Duodenal mucosa (tissue), 2 donors: ENCODE measurements around the gene INF2.
A peak's percentile ranks its signal among the peaks of the same experiment; 100 is the strongest.

Experiments used
- H3K27ac ChIP-seq: one replicate; pipeline ENCODE4 v1.7.0; 2013; ENCODE audit warnings: low read depth, low read length
- H3K27me3 ChIP-seq, 2 donors: one replicate each; pipeline ENCODE4 v1.7.0; 2013; ENCODE audit warnings: low read length in 2 of 2, control low read depth in 1 of 2; ENCODE audit not compliant: insufficient read depth in 2 of 2, control insufficient read depth in 1 of 2
- H3K36me3 ChIP-seq, 2 donors: one replicate each; pipeline ENCODE4 v1.7.0; 2013; ENCODE audit warnings: low read length in 2 of 2, control low read depth in 1 of 2; ENCODE audit not compliant: insufficient read depth in 2 of 2, control insufficient read depth in 1 of 2
- H3K4me1 ChIP-seq, 2 donors: one replicate each; pipeline ENCODE4 v1.7.0; 2013; ENCODE audit warnings: low read length in 2 of 2, control low read depth in 1 of 2; ENCODE audit not compliant: insufficient read depth in 2 of 2, control insufficient read depth in 1 of 2
- H3K4me3 ChIP-seq, 2 donors: one replicate each; pipeline ENCODE4 v1.7.0; 2013; ENCODE audit warnings: low read length in 2 of 2, low read depth in 1 of 2
- H3K9ac ChIP-seq, 2 donors: one replicate each; pipeline ENCODE4 v1.7.0; 2013; ENCODE audit warnings: low read length in 2 of 2, low read depth in 1 of 2
- H3K9me3 ChIP-seq, 2 donors: one replicate each; pipeline ENCODE4 v1.7.0; 2013; ENCODE audit warnings: low read length in 2 of 2, control low read depth in 1 of 2; ENCODE audit not compliant: control insufficient read depth in 1 of 2

Gene INF2

GRCh38 chr14:104676694-104677511 is 12.5 kb upstream of the INF2 start:
- peak overlapping the region; percentile 73 to 79 for H3K4me3 ChIP-seq
- H3K4me1 ChIP-seq = peaks cover 46 to 47% of the 10 kb centered on the region in 2 donors
- no peaks in the 10 kb centered on the region for H3K9me3 ChIP-seq
- peak overlapping the region; percentile 62 to 80 for H3K9ac ChIP-seq
- no peaks in the 10 kb centered on the region for H3K27me3 ChIP-seq
- H3K36me3 ChIP-seq = no peaks in the 10 kb centered on the region
- H3K27ac ChIP-seq = peak overlapping the region; percentile 74

GRCh38 chr14:104677512-104678332 is 11.7 kb upstream of the INF2 start:
- H3K36me3 ChIP-seq = no peaks in the 10 kb centered on the region
- peaks cover 54 to 56% of the 10 kb centered on the region in 2 donors for H3K4me1 ChIP-seq
- H3K27ac ChIP-seq = peak overlapping the region; percentile 74
- no peaks in the 10 kb centered on the region for H3K9me3 ChIP-seq
- H3K9ac ChIP-seq = peak overlapping the region; percentile 62 to 80
- peak overlapping the region; percentile 73 to 79 for H3K4me3 ChIP-seq
- no peaks in the 10 kb centered on the region for H3K27me3 ChIP-seq

- H3K27ac ChIP-seq = peak overlapping the region; percentile 74
- peak overlapping the region; percentile 62 to 80 for H3K9ac ChIP-seq
- H3K4me3 ChIP-seq = peak overlapping the region; percentile 73 to 79
- peaks cover 56 to 57% of the 10 kb centered on the region in 2 donors for H3K4me1 ChIP-seq
- H3K27me3 ChIP-seq = no peaks in the 10 kb centered on the region
- no peaks in the 10 kb centered on the region for H3K36me3 ChIP-seq
- no peaks in the 10 kb centered on the region for H3K9me3 ChIP-seq
Measured at GRCh38 chr14:104678346-104678745, 11.1 kb upstream of the INF2 start.

- no peak overlapping the region for H3K27ac ChIP-seq
Measured at GRCh38 chr14:104678901-104679705, 10.3 kb upstream of the INF2 start.

GRCh38 chr14:104680056-104680805 is 9.2 kb upstream of the INF2 start:
- Histone ChIP-seq H3K27ac (peak overlapping the region; percentile 91), H3K27me3 (no peaks in the 10 kb centered on the region), H3K9me3 (no peaks in the 10 kb centered on the region), H3K4me3 (peak overlapping the region in 1 of 2 donors; percentile 28), H3K9ac (peak overlapping the region; percentile 32 to 62), H3K4me1 (peaks cover 56 to 63% of the 10 kb centered on the region in 2 donors), H3K36me3 (no peaks in the 10 kb centered on the region)

More at GRCh38 chr14:104678901-104679705, 10.3 kb upstream of the INF2 start:
- Histone ChIP-seq H3K4me3 (no peak overlapping the region), H3K36me3 (no peaks in the 10 kb centered on the region), H3K9me3 (no peaks in the 10 kb centered on the region), H3K9ac (no peak overlapping the region), H3K27me3 (no peaks in the 10 kb centered on the region), H3K4me1 (peaks cover 56 to 57% of the 10 kb centered on the region in 2 donors)

- peak overlapping the region; percentile 45 to 62 for H3K9ac ChIP-seq
- H3K27ac ChIP-seq = peak overlapping the region; percentile 91
- H3K4me3 ChIP-seq = peak overlapping the region in 1 of 2 donors; percentile 4
- peaks cover 56 to 63% of the 10 kb centered on the region in 2 donors for H3K4me1 ChIP-seq
- no peaks in the 10 kb centered on the region for H3K27me3 ChIP-seq
- no peaks in the 10 kb centered on the region for H3K36me3 ChIP-seq
- H3K9me3 ChIP-seq = no peaks in the 10 kb centered on the region
Measured at GRCh38 chr14:104680806-104681688, 8.4 kb upstream of the INF2 start.

GRCh38 chr14:104681689-104682074 is 7.7 kb upstream of the INF2 start:
- Histone ChIP-seq H3K27me3 (no peaks in the 10 kb centered on the region), H3K9ac (peak overlapping the region; percentile 45 to 62), H3K4me1 (peaks cover 59 to 65% of the 10 kb centered on the region in 2 donors), H3K4me3 (peak overlapping the region; percentile 20 to 46), H3K9me3 (no peaks in the 10 kb centered on the region), H3K27ac (peak overlapping the region; percentile 91), H3K36me3 (no peaks in the 10 kb centered on the region)

GRCh38 chr14:104682107-104682593 is 7.3 kb upstream of the INF2 start:
- peak overlapping the region; percentile 91 for H3K27ac ChIP-seq
- H3K27me3 ChIP-seq = no peaks in the 10 kb centered on the region
- no peaks in the 10 kb centered on the region for H3K36me3 ChIP-seq
- peak overlapping the region; percentile 35 to 62 for H3K9ac ChIP-seq
- peak overlapping the region; percentile 20 to 46 for H3K4me3 ChIP-seq
- H3K4me1 ChIP-seq = peaks cover 60 to 69% of the 10 kb centered on the region in 2 donors
- no peaks in the 10 kb centered on the region for H3K9me3 ChIP-seq
